A549 (cell line): ENCODE data around the gene SLC16A9. TPM values are rescaled to one million over a fixed set of nuclear protein-coding genes. Genes with fewer than 3 reads are reported as not detected.

Experiments used
- ATAC-seq, 2 experiments: fragments of 200-7000 bp in 1 of 2; fragments of >200 bp in 1 of 2; cut with Nextera tagmentation in 1 of 2; cut with Tn5 transposase in 1 of 2; 3 replicates each; pipeline versions ENCODE4 v1.8.0 to v1.9.1; 2018 to 2020; ENCODE audit warnings: mild to moderate bottlenecking in 1 of 2, moderate library complexity in 1 of 2
- CTCF ChIA-PET: fragments of 300-600 bp; sonication (Branson Sonifier 250); formaldehyde crosslinking; extraction: SDS; loops from one replicate; lab custom pipeline; 2021; ENCODE audit warnings: antibody characterized with exemption, inconsistent platforms; lab: Yijun Ruan, JAX
- POLR2A ChIA-PET: fragments of 350-600 bp; formaldehyde crosslinking; extraction: SDS; loops from one replicate; lab custom pipeline; 2021; ENCODE audit warnings: antibody characterized with exemption, inconsistent platforms; lab: Yijun Ruan, JAX
- DNase-seq, 2 experiments: peaks; one replicate each; pipeline versions ENCODE4 v3.0.0 to v3.0.0-alpha.2; 2011 to 2016; ENCODE audit warnings: low read depth in 1 of 2, low spot score in 1 of 2
- FAIRE-seq: peaks from 2 replicates; lab custom pipeline; 2011; peaks lifted over from hg19 to GRCh38; lab: Jason Lieb, UNC
- H3K27ac ChIP-seq, 2 experiments: fragments of >200 bp; sonication (Bioruptor Twin); formaldehyde crosslinking; 3 replicates each; pipeline ENCODE4 v1.5.1; 2016 to 2017
- H3K4me1 ChIP-seq: fragments of >200 bp; sonication (Bioruptor Twin); formaldehyde crosslinking; 3 replicates; pipeline ENCODE4 v1.6.1; 2016
- H3K4me2 ChIP-seq: fragments of >200 bp; sonication (Bioruptor Twin); formaldehyde crosslinking; 3 replicates; pipeline ENCODE4 v1.6.1; 2016
- H3K4me3 ChIP-seq: fragments of >200 bp; sonication (Bioruptor Twin); formaldehyde crosslinking; 3 replicates; pipeline ENCODE4 v1.5.1; 2016
- H3K9me3 ChIP-seq: fragments of >200 bp; sonication (Bioruptor Twin); formaldehyde crosslinking; 3 replicates; pipeline ENCODE4 v1.6.1; 2016
- ATOH8 ChIP-seq: fragments of 250-450 bp; sonication (Bioruptor Pico); IDR thresholded peaks from 2 replicates; pipeline ENCODE4 v1.5.0; 2020; ENCODE audit warnings: low read depth, mild to moderate bottlenecking, moderate library complexity
- BHLHE40 ChIP-seq: IDR thresholded peaks from 2 replicates; pipeline ENCODE4 v1.6.1; 2012; ENCODE audit warnings: low read depth, low read length, inconsistent platforms
- CBX8 ChIP-seq: fragments of 200-600 bp; sonication (generic); IDR thresholded peaks from 2 replicates; pipeline ENCODE4 v1.6.1; 2016
- CEBPB ChIP-seq, 2 experiments: fragments of >200 bp in 1 of 2; sonication (Bioruptor Twin) in 1 of 2; formaldehyde crosslinking in 1 of 2; IDR thresholded peaks; 2 replicates each; pipeline ENCODE4 v1.6.1; 2012 to 2016
- CHD4 ChIP-seq: fragments of 200-600 bp; sonication (generic); IDR thresholded peaks from 2 replicates; pipeline ENCODE4 v1.6.1; 2016; ENCODE audit warnings: antibody characterized with exemption, mild to moderate bottlenecking, borderline replicate concordance
- E2F6 ChIP-seq: IDR thresholded peaks from 2 replicates; pipeline ENCODE4 v1.6.1; 2012; ENCODE audit warnings: low read depth, borderline replicate concordance
- EP300 ChIP-seq, 2 experiments: fragments of >200 bp; sonication (Bioruptor Twin); formaldehyde crosslinking; IDR thresholded peaks; 2 replicates in 1 of 2; 3 replicates in 1 of 2; pipeline ENCODE4 v1.6.1; 2016 to 2017
- ESRRA ChIP-seq: fragments of 150-350 bp; IDR thresholded peaks from 2 replicates; pipeline ENCODE4 v1.6.1; 2014; ENCODE audit warnings: mild to moderate bottlenecking, low read length, borderline replicate concordance
- GATA3 ChIP-seq: IDR thresholded peaks from 2 replicates; pipeline ENCODE4 v1.6.1; 2012; ENCODE audit warnings: borderline replicate concordance
- HDAC2 ChIP-seq: fragments of 200-600 bp; sonication (generic); IDR thresholded peaks from 2 replicates; pipeline ENCODE4 v1.6.1; 2016
- HES2 ChIP-seq: fragments of >200 bp; sonication (Bioruptor Twin); formaldehyde crosslinking; IDR thresholded peaks from 2 replicates; pipeline ENCODE4 v1.6.1; 2016
- HEYL ChIP-seq: fragments of 250-450 bp; sonication (Bioruptor Pico); IDR thresholded peaks from 2 replicates; pipeline ENCODE4 v1.8.0; 2021; ENCODE audit warnings: mild to moderate bottlenecking, moderate library complexity
- HMGXB4 ChIP-seq: fragments of 250-450 bp; sonication (Bioruptor Pico); IDR thresholded peaks from 2 replicates; pipeline ENCODE4 v1.5.0; 2021; ENCODE audit warnings: mild to moderate bottlenecking, moderate library complexity, borderline replicate concordance
- KDM1A ChIP-seq: fragments of 200-600 bp; sonication (generic); IDR thresholded peaks from 2 replicates; pipeline ENCODE4 v1.6.1; 2016; ENCODE audit warnings: low read depth, mild to moderate bottlenecking
- PBX3 ChIP-seq: IDR thresholded peaks from 2 replicates; pipeline ENCODE4 v1.6.1; 2012
- PHF8 ChIP-seq: fragments of 200-600 bp; sonication (generic); IDR thresholded peaks from 2 replicates; pipeline ENCODE4 v1.6.1; 2016; ENCODE audit warnings: low read depth, mild to moderate bottlenecking, antibody characterized with exemption, moderate library complexity, borderline replicate concordance
- POLR2AphosphoS2 ChIP-seq: conservative IDR thresholded peaks from 2 replicates; pipeline ENCODE4 v1.6.1; 2012; ENCODE audit warnings: low read length, improper control_type of control experiment, inconsistent platforms
- RAD21 ChIP-seq, 2 experiments: fragments of >200 bp in 1 of 2; sonication (Bioruptor Twin) in 1 of 2; formaldehyde crosslinking in 1 of 2; IDR thresholded peaks in 1 of 2; conservative IDR thresholded peaks in 1 of 2; 2 replicates in 1 of 2; 3 replicates in 1 of 2; pipeline ENCODE4 v1.6.1; 2012 to 2018; ENCODE audit warnings: inconsistent platforms in 1 of 2
- RARB ChIP-seq: fragments of 250-450 bp; sonication (Bioruptor Pico); IDR thresholded peaks from 2 replicates; pipeline ENCODE4 v1.8.0; 2021; ENCODE audit warnings: mild to moderate bottlenecking, moderate library complexity
- RFX5 ChIP-seq: fragments of 450-650 bp; IDR thresholded peaks from 2 replicates; pipeline ENCODE4 v1.7.1; 2014; ENCODE audit warnings: antibody characterized with exemption, mild to moderate bottlenecking, moderate library complexity
- RNF2 ChIP-seq: fragments of 200-600 bp; sonication (generic); IDR thresholded peaks from 2 replicates; pipeline ENCODE4 v1.6.1; 2016; ENCODE audit warnings: low read depth, mild to moderate bottlenecking, antibody characterized with exemption, moderate library complexity, borderline replicate concordance
- TP53 ChIP-seq: fragments of 250-450 bp; sonication (Bioruptor Pico); IDR thresholded peaks from 2 replicates; pipeline ENCODE4 v1.5.0; 2021; ENCODE audit warnings: mild to moderate bottlenecking, moderate library complexity
- ZFP36 ChIP-seq: fragments of 450-650 bp; IDR thresholded peaks from 2 replicates; pipeline ENCODE4 v1.6.1; 2014; ENCODE audit warnings: borderline replicate concordance; ENCODE audit not compliant: partially characterized antibody
- ZNF302 ChIP-seq: fragments of 250-450 bp; sonication (Bioruptor Pico); IDR thresholded peaks from 2 replicates; pipeline ENCODE4 v1.9.0; 2021; ENCODE audit warnings: inconsistent platforms, mild to moderate bottlenecking, moderate library complexity
- WGBS: methylation state at CpG from one replicate; pipeline ENCODE4 v1.1.6; 2017; ENCODE audit errors: missing lambda C conversion rate; 5-methylcytosine and 5-hydroxymethylcytosine counted together
- polyA plus RNA-seq, 4 experiments: library from polyadenylated mRNA; depleted of rRNA in 3 of 4; stranded (reverse); fragments of >200 nt; fragmentation: RNase III in 1 of 4; extraction: RNeasy Plus Mini Kit Qiagen cat#74134 plus additional on column Dnase treatment in 1 of 4; gene quantifications; 2 replicates in 3 of 4; 3 replicates in 1 of 4; pipeline ENCODE4 v1.2.3, GENCODE V29; 2011 to 2017

SLC16A9 gene
- polyA plus RNA-seq, 2 of the 4 experiments (the other 2 are of a cell fraction) = 0.04 to 0.49 TPM

GRCh38 chr10:59708816-59709394 is 745 bp downstream of the SLC16A9 start:
- 9% methylated on average over 19 of the region's 42 CpGs for WGBS
- Histone ChIP-seq H3K4me1 (peaks cover 7% of the 10 kb centered on the region; the same call in 2 of the 3 replicates), H3K4me2 (peak overlapping the region; percentile 94), H3K9me3 (no peaks in the 10 kb centered on the region), H3K4me3 (peak overlapping the region; percentile 62), H3K27ac (peak overlapping the region in 1 of 2 experiments; percentile 78; a peak in 4 of 6 replicates)
- peak; percentile 51 to 67; a peak in 5 of 6 replicates for ATAC-seq
- no peak for FAIRE-seq
- ChIA-PET CTCF (interaction anchor here (0.7 to 1.8 kb wide), 9 partner anchors 8 to 197 kb away, joined by 3 to 7 read pairs (median 3); partner anchors contain the start of gene CCDC6), POLR2A (no interaction called here)
- DNase-seq = peak in 1 of 2 experiments; percentile 25
- TF ChIP-seq RAD21 (conservative IDR thresholded peaks at IDR 0.05 in 1 of 2, IDR thresholded peaks at IDR 0.05 in 1 of 2) = no peak
- TF ChIP-seq TP53 = no peak
- no peak for TF ChIP-seq KDM1A
- no peak for TF ChIP-seq RARB (CRISPR knock-in tag)
- TF ChIP-seq PHF8 = no peak
- no peak for TF ChIP-seq HEYL (CRISPR knock-in tag)
- TF ChIP-seq ATOH8 (CRISPR knock-in tag) = no peak
- no peak for TF ChIP-seq ESRRA

- no peak for DNase-seq
- WGBS = 51% methylated on average over 8 of the region's 8 CpGs
- Histone ChIP-seq H3K4me3 (no peak overlapping the region), H3K4me2 (no peak overlapping the region), H3K9me3 (no peaks in the 10 kb centered on the region), H3K4me1 (peaks cover 7% of the 10 kb centered on the region; the same call in 2 of the 3 replicates), H3K27ac (no peak overlapping the region)
- FAIRE-seq = no peak
- POLR2A ChIA-PET = no interaction called here
- TF ChIP-seq PBX3 = no peak
- no peak for TF ChIP-seq ATOH8 (CRISPR knock-in tag)
- TF ChIP-seq HDAC2 = no peak
- no peak for TF ChIP-seq CBX8
- TF ChIP-seq EP300 (IDR thresholded peaks at IDR 0.05) = no peak
- TF ChIP-seq RNF2 = no peak
- no peak for TF ChIP-seq CEBPB (IDR thresholded peaks at IDR 0.05)
- TF ChIP-seq ZFP36 = no peak
- no peak for TF ChIP-seq PHF8
- TF ChIP-seq E2F6 = no peak
- no peak for TF ChIP-seq HEYL (CRISPR knock-in tag)
- CTCF ChIA-PET = interaction anchor here (1.2 kb wide), 1 partner anchor 81 kb away, joined by 4 read pairs; no protein-coding TSS in a partner anchor
- no peak for ATAC-seq
Observed at GRCh38 chr10:59706851-59707797, 2.5 kb downstream of the SLC16A9 start.

GRCh38 chr10:59705931-59706330 is 3.7 kb downstream of the SLC16A9 start:
- H3K4me3 ChIP-seq = no peak overlapping the region
- no peaks in the 10 kb centered on the region for H3K9me3 ChIP-seq
- CTCF ChIA-PET = interaction anchor here (0.6 to 1.2 kb wide), 2 partner anchors 80 to 777 kb away, joined by 3 to 4 read pairs; no protein-coding TSS in a partner anchor
- FAIRE-seq (no peak), ATAC-seq (no peak), DNase-seq (no peak)
- POLR2A ChIA-PET = no interaction called here
- H3K4me2 ChIP-seq = no peak overlapping the region
- peaks cover 7% of the 10 kb centered on the region; the same call in 2 of the 3 replicates for H3K4me1 ChIP-seq
- H3K27ac ChIP-seq = no peak overlapping the region
- TF ChIP-seq HES2 (no peak), RFX5 (no peak), GATA3 (no peak), POLR2AphosphoS2 (no peak), PBX3 (no peak), BHLHE40 (no peak), ZNF302 (CRISPR knock-in tag) (no peak), CHD4 (no peak), HMGXB4 (CRISPR knock-in tag) (no peak)
